SK-N-SH treated with all-trans-retinoic acid at 6 μM for 48 hours (cell line): ENCODE data around the gene PHACTR3.

Experiments
- ARNTL ChIP-seq: fragments of 450-650 bp; formaldehyde crosslinking; IDR thresholded peaks from 2 replicates; pipeline ENCODE4 v1.5.0; 2020; ENCODE audit warnings: low read depth, mild to moderate bottlenecking, moderate library complexity, borderline replicate concordance
- BACH2 ChIP-seq: fragments of 250-450 bp; sonication (Bioruptor Pico); IDR thresholded peaks from 2 replicates; pipeline ENCODE4 v1.9.0; 2021; ENCODE audit warnings: mild to moderate bottlenecking, borderline replicate concordance
- ZFP3 ChIP-seq: fragments of 250-450 bp; sonication (Bioruptor Pico); IDR thresholded peaks from 2 replicates; pipeline ENCODE4 v1.5.0; 2020; ENCODE audit warnings: mild to moderate bottlenecking, moderate library complexity
- ZFP30 ChIP-seq: fragments of 450-650 bp; formaldehyde crosslinking; IDR thresholded peaks from 2 replicates; pipeline ENCODE4 v1.5.0; 2022; ENCODE audit warnings: mild to moderate bottlenecking, moderate library complexity
- TF ChIP-seq, protein P1 (sequence below): fragments of 250-450 bp; sonication (Bioruptor Pico); IDR thresholded peaks from 2 replicates; pipeline ENCODE4 v1.5.1; 2021; ENCODE audit warnings: mild to moderate bottlenecking, moderate library complexity
- TF ChIP-seq, protein P2 (sequence below): fragments of 250-450 bp; sonication (Bioruptor Pico); IDR thresholded peaks from 2 replicates; pipeline ENCODE4 v1.8.0; 2020; ENCODE audit warnings: mild to moderate bottlenecking, moderate library complexity, borderline replicate concordance
- TF ChIP-seq, protein P3 (sequence below): fragments of 250-450 bp; sonication (Bioruptor Pico); IDR thresholded peaks from 2 replicates; pipeline ENCODE4 v1.5.1; 2020; ENCODE audit warnings: low read depth, mild to moderate bottlenecking, moderate library complexity

DNA sequence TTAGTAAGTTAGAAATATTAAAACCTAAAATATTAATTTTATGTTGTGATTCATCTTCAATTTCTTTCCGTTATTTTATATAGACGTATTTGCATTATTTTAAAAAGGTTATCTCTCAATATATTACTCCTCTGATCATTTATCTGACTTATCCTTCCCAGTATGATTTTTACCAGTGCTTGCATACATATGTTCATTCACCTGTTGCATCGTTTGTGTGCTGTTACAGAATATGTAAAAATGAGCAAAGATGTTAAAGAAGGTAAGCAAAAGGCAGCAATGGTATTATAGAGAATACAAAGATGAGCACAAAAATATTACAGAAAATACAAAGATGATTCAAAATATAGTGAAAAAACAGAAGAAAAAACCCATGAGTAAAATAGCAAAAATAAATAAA is 280.2 kb downstream of the PHACTR3 start:
- TF ChIP-seq ZFP30 (CRISPR knock-in tag) (no peak), BACH2 (no peak), ARNTL (CRISPR knock-in tag) (no peak), ZFP3 (CRISPR knock-in tag) (no peak)
- TF ChIP-seq, protein P1, sequence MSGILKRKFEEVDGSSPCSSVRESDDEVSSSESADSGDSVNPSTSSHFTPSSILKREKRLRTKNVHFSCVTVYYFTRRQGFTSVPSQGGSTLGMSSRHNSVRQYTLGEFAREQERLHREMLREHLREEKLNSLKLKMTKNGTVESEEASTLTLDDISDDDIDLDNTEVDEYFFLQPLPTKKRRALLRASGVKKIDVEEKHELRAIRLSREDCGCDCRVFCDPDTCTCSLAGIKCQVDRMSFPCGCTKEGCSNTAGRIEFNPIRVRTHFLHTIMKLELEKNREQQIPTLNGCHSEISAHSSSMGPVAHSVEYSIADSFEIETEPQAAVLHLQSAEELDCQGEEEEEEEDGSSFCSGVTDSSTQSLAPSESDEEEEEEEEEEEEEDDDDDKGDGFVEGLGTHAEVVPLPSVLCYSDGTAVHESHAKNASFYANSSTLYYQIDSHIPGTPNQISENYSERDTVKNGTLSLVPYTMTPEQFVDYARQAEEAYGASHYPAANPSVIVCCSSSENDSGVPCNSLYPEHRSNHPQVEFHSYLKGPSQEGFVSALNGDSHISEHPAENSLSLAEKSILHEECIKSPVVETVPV (CRISPR knock-in tag) = no peak
- TF ChIP-seq, protein P2, sequence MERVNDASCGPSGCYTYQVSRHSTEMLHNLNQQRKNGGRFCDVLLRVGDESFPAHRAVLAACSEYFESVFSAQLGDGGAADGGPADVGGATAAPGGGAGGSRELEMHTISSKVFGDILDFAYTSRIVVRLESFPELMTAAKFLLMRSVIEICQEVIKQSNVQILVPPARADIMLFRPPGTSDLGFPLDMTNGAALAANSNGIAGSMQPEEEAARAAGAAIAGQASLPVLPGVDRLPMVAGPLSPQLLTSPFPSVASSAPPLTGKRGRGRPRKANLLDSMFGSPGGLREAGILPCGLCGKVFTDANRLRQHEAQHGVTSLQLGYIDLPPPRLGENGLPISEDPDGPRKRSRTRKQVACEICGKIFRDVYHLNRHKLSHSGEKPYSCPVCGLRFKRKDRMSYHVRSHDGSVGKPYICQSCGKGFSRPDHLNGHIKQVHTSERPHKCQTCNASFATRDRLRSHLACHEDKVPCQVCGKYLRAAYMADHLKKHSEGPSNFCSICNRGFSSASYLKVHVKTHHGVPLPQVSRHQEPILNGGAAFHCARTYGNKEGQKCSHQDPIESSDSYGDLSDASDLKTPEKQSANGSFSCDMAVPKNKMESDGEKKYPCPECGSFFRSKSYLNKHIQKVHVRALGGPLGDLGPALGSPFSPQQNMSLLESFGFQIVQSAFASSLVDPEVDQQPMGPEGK (CRISPR knock-in tag) = no peak
- TF ChIP-seq, protein P3, sequence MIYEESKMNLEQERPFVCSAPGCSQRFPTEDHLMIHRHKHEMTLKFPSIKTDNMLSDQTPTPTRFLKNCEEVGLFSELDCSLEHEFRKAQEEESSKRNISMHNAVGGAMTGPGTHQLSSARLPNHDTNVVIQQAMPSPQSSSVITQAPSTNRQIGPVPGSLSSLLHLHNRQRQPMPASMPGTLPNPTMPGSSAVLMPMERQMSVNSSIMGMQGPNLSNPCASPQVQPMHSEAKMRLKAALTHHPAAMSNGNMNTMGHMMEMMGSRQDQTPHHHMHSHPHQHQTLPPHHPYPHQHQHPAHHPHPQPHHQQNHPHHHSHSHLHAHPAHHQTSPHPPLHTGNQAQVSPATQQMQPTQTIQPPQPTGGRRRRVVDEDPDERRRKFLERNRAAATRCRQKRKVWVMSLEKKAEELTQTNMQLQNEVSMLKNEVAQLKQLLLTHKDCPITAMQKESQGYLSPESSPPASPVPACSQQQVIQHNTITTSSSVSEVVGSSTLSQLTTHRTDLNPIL (CRISPR knock-in tag) = no peak
